ENCODE data around the gene ARL3. TPM values are rescaled to one million over a fixed set of nuclear protein-coding genes. Genes with fewer than 3 reads are reported as not detected.

The ARL3 gene
- total and polyA plus RNA-seq, 2 of the 4 experiments (the other 2 are of a cell fraction), result 5.0 to 14.3 TPM

- Histone ChIP-seq H2BK20ac (ENCODE audit: low read depth, low read length) (no peak overlapping the region), H3K4me2 (ENCODE audit: low read depth, low read length) (no peak overlapping the region), H3K23ac (ENCODE audit: low read depth, low read length) (no peak overlapping the region), H3K4me3 (ENCODE audit: insufficient read depth, low read depth, low read length) (no peak overlapping the region), H3K4me1 (ENCODE audit: control insufficient read depth, insufficient read depth, low read length) (peaks cover 21% of the 10 kb centered on the region), H2AK9ac (replicated peaks; ENCODE audit: low read depth, low read length, poor library complexity) (no peak overlapping the region), H3K27me3 (ENCODE audit: control insufficient read depth, insufficient read depth, low read length) (no peaks in the 10 kb centered on the region), H2BK15ac (ENCODE audit: low read depth, low read length) (no peak overlapping the region), H3K9ac (ENCODE audit: low read depth, low read length) (no peak overlapping the region), H3K9me3 (ENCODE audit: control insufficient read depth, insufficient read depth, low read length) (no peaks in the 10 kb centered on the region), H4K5ac (ENCODE audit: low read depth, low read length) (no peak overlapping the region), H4K91ac (ENCODE audit: insufficient read depth, low read depth, low read length) (no peak overlapping the region), H3K36me3 (ENCODE audit: control insufficient read depth, insufficient read depth, low read length) (no peaks in the 10 kb centered on the region), H3K14ac (replicated peaks; ENCODE audit: low read depth, low read length) (no peak overlapping the region), H3K56ac (ENCODE audit: extremely low read depth, insufficient read depth, low read length) (no peak overlapping the region), H3K4ac (ENCODE audit: low read depth, low read length) (no peak overlapping the region), H2AFZ (replicated peaks; ENCODE audit: low read length, poor library complexity) (no peak overlapping the region), H2AK5ac (ENCODE audit: low read depth, low read length) (no peak overlapping the region), H3K27ac (ENCODE audit: insufficient read depth, low read length) (no peak overlapping the region), H2BK5ac (ENCODE audit: low read depth, low read length, poor library complexity, severe bottlenecking) (no peak overlapping the region), H4K20me1 (ENCODE audit: insufficient read depth, low read length) (no peaks in the 10 kb centered on the region), H3K79me1 (ENCODE audit: low read depth in 1 of 2, low read length in 2 of 2) (peaks cover 0 to 7% of the 10 kb centered on the region in 2 experiments; a peak in 1 of 4 replicates), H4K8ac (ENCODE audit: low read depth in 2 of 2, low read length in 2 of 2) (no peak overlapping the region), H3K9me1 (ENCODE audit: insufficient read depth, low read length) (peaks cover 17% of the 10 kb centered on the region), H2BK120ac (ENCODE audit: low read depth, low read length) (no peak overlapping the region), H3K18ac (ENCODE audit: low read depth, low read length) (no peak overlapping the region)
- intact Hi-C loops (cut with micrococcal nuclease), result no loop called here
- in situ Hi-C loops (cut with MboI; ENCODE audit: low sequenced_read_pairs), result no loop called here
- 70% methylated on average over 2 of the region's 9 CpGs; no CpG with 5 or more reads in 1 of the 2 experiments for WGBS, 2 experiments (ENCODE audit: extremely low coverage in 2 of 2, insufficient read length in 1 of 2)
- ATAC-seq (ENCODE audit: low read depth) (no peak), DNase-seq (no peak)
- CTCF ChIA-PET, result interaction anchor here (1.4 kb wide), 1 partner anchor 9 kb away, joined by 3 read pairs; no protein-coding TSS in a partner anchor
- no TSS peak for BruUV-seq (replicated peaks)
- TF ChIP-seq USF2 (IDR thresholded peaks at IDR 0.05; ENCODE audit: low read depth, low read length) (no peak), SMC3 (IDR thresholded peaks at IDR 0.05; ENCODE audit: low read depth, low read length) (no peak), NFE2L2 (IDR thresholded peaks at IDR 0.05; ENCODE audit: low read depth, low read length) (no peak), POLR2A (IDR thresholded peaks at IDR 0.05; ENCODE audit: low read depth, low read length) (no peak), RFX5 (IDR thresholded peaks at IDR 0.05; ENCODE audit: low read depth, low read length) (no peak), ELK1 (IDR thresholded peaks at IDR 0.05; ENCODE audit: borderline replicate concordance, low read depth, low read length) (no peak), RCOR1 (IDR thresholded peaks at IDR 0.05; ENCODE audit: insufficient replicate concordance, low read length) (no peak), CEBPB (IDR thresholded peaks at IDR 0.05; ENCODE audit: low read depth, low read length) (no peak), RAD21 (IDR thresholded peaks at IDR 0.05; ENCODE audit: low read length) (no peak), CTCF (conservative IDR thresholded peaks at IDR 0.05; ENCODE audit: low read depth, low read length) (no peak), BHLHE40 (IDR thresholded peaks at IDR 0.05; ENCODE audit: low read depth, low read length) (no peak), CHD1 (IDR thresholded peaks at IDR 0.05; ENCODE audit: low read depth, low read length) (no peak), MXI1 (IDR thresholded peaks at IDR 0.05; ENCODE audit: borderline replicate concordance, low read depth, low read length) (no peak)
- dilution Hi-C loops (cut with HindIII; ENCODE audit: low sequenced_read_pairs, unreplicated experiment), result no loop called here
- POLR2A ChIA-PET (ENCODE audit: unreplicated experiment), result no interaction called here
These were observed 48.2 kb downstream of the ARL3 start for GRCh38 chr10:102665904-102666509.

Measured in IMR-90 (cell line).